GM19193 (cell line): Measurements from ENCODE around the gene EPHX1.

Experiments used
- POLR2A ChIP-seq: IDR thresholded peaks from 4 replicates; pipeline ENCODE4 v1.6.1; 2011; ENCODE audit not compliant: insufficient read depth, insufficient read length; ENCODE audit errors: extremely low read depth

Gene EPHX1

GRCh38 chr1:225830841-225831240 lies 20.9 kb downstream of the EPHX1 start:
- TF ChIP-seq POLR2A = no peak

- no peak for TF ChIP-seq POLR2A
Measured at GRCh38 chr1:225834417-225835329, 24.7 kb downstream of the EPHX1 start.

- no peak for TF ChIP-seq POLR2A
Measured at GRCh38 chr1:225835856-225836255, 25.9 kb downstream of the EPHX1 start.

GRCh38 chr1:225838793-225839192 lies 28.9 kb downstream of the EPHX1 start:
- TF ChIP-seq POLR2A = no peak

GRCh38 chr1:225840223-225840610 lies 30.3 kb downstream of the EPHX1 start:
- TF ChIP-seq POLR2A = no peak

GRCh38 chr1:225840713-225841112 lies 30.8 kb downstream of the EPHX1 start:
- TF ChIP-seq POLR2A = no peak

GRCh38 chr1:225842074-225842473 lies 32.1 kb downstream of the EPHX1 start:
- TF ChIP-seq POLR2A = no peak

- TF ChIP-seq POLR2A = no peak
Measured at GRCh38 chr1:225842788-225843425, 33.0 kb downstream of the EPHX1 start.

- TF ChIP-seq POLR2A = no peak
Measured at GRCh38 chr1:225843426-225843795, 33.5 kb downstream of the EPHX1 start.

GRCh38 chr1:225844236-225845061 lies 34.5 kb downstream of the EPHX1 start:
- no peak for TF ChIP-seq POLR2A

GRCh38 chr1:225845097-225845496 lies 35.2 kb downstream of the EPHX1 start:
- TF ChIP-seq POLR2A = no peak

GRCh38 chr1:225845571-225846259 lies 35.8 kb downstream of the EPHX1 start:
- no peak for TF ChIP-seq POLR2A

GRCh38 chr1:225846331-225847310 lies 36.7 kb downstream of the EPHX1 start:
- TF ChIP-seq POLR2A = no peak
